Measurements from ENCODE around the gene PDGFRB.

DNA sequence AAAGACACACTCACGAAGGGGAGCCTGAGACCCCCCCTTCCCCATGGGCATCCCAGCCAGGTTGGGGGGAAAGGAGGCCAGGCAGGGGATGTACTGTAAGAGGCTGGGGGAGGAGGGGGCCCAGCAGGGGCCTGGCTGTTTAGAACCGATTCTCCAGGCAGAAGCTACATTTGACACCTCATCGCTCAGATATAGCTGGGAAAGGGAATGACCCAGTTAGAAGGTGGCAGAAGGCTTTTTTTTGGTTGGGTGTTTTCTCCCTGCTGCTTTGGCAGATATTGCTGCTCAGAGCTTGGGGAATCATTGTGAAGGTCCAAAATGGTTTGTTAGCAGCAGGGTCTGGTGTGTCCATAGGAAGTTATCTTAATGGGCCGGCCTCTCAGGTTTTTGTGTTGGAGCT, 16.9 kb upstream of the PDGFRB start:
- no peak for TF ChIP-seq ZNF76 (tag by site-specific recombination; IDR thresholded peaks at IDR 0.05; ENCODE audit: borderline replicate concordance, low read depth)
- TF ChIP-seq, protein P1, sequence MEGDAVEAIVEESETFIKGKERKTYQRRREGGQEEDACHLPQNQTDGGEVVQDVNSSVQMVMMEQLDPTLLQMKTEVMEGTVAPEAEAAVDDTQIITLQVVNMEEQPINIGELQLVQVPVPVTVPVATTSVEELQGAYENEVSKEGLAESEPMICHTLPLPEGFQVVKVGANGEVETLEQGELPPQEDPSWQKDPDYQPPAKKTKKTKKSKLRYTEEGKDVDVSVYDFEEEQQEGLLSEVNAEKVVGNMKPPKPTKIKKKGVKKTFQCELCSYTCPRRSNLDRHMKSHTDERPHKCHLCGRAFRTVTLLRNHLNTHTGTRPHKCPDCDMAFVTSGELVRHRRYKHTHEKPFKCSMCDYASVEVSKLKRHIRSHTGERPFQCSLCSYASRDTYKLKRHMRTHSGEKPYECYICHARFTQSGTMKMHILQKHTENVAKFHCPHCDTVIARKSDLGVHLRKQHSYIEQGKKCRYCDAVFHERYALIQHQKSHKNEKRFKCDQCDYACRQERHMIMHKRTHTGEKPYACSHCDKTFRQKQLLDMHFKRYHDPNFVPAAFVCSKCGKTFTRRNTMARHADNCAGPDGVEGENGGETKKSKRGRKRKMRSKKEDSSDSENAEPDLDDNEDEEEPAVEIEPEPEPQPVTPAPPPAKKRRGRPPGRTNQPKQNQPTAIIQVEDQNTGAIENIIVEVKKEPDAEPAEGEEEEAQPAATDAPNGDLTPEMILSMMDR (tag by site-specific recombination; IDR thresholded peaks at IDR 0.05): no peak
- TF ChIP-seq, protein P2, sequence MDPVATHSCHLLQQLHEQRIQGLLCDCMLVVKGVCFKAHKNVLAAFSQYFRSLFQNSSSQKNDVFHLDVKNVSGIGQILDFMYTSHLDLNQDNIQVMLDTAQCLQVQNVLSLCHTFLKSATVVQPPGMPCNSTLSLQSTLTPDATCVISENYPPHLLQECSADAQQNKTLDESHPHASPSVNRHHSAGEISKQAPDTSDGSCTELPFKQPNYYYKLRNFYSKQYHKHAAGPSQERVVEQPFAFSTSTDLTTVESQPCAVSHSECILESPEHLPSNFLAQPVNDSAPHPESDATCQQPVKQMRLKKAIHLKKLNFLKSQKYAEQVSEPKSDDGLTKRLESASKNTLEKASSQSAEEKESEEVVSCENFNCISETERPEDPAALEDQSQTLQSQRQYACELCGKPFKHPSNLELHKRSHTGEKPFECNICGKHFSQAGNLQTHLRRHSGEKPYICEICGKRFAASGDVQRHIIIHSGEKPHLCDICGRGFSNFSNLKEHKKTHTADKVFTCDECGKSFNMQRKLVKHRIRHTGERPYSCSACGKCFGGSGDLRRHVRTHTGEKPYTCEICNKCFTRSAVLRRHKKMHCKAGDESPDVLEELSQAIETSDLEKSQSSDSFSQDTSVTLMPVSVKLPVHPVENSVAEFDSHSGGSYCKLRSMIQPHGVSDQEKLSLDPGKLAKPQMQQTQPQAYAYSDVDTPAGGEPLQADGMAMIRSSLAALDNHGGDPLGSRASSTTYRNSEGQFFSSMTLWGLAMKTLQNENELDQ (tag by site-specific recombination; IDR thresholded peaks at IDR 0.05; ENCODE audit: low read depth): no peak
- no peak for TF ChIP-seq GLI4 (tag by site-specific recombination; IDR thresholded peaks at IDR 0.05)
- TF ChIP-seq SETDB1 (IDR thresholded peaks at IDR 0.05; ENCODE audit: insufficient read length, low read length): no peak
- no peak for TF ChIP-seq KLF16 (tag by site-specific recombination; IDR thresholded peaks at IDR 0.05)
- no peak for TF ChIP-seq ZNF223 (tag by site-specific recombination; IDR thresholded peaks at IDR 0.05)
- TF ChIP-seq ZNF24 (tag by site-specific recombination; IDR thresholded peaks at IDR 0.05): no peak
- no peak for TF ChIP-seq ZBTB21 (tag by site-specific recombination; IDR thresholded peaks at IDR 0.05)
- TF ChIP-seq ZBTB44 (tag by site-specific recombination; IDR thresholded peaks at IDR 0.05): no peak
- TF ChIP-seq, protein P3, sequence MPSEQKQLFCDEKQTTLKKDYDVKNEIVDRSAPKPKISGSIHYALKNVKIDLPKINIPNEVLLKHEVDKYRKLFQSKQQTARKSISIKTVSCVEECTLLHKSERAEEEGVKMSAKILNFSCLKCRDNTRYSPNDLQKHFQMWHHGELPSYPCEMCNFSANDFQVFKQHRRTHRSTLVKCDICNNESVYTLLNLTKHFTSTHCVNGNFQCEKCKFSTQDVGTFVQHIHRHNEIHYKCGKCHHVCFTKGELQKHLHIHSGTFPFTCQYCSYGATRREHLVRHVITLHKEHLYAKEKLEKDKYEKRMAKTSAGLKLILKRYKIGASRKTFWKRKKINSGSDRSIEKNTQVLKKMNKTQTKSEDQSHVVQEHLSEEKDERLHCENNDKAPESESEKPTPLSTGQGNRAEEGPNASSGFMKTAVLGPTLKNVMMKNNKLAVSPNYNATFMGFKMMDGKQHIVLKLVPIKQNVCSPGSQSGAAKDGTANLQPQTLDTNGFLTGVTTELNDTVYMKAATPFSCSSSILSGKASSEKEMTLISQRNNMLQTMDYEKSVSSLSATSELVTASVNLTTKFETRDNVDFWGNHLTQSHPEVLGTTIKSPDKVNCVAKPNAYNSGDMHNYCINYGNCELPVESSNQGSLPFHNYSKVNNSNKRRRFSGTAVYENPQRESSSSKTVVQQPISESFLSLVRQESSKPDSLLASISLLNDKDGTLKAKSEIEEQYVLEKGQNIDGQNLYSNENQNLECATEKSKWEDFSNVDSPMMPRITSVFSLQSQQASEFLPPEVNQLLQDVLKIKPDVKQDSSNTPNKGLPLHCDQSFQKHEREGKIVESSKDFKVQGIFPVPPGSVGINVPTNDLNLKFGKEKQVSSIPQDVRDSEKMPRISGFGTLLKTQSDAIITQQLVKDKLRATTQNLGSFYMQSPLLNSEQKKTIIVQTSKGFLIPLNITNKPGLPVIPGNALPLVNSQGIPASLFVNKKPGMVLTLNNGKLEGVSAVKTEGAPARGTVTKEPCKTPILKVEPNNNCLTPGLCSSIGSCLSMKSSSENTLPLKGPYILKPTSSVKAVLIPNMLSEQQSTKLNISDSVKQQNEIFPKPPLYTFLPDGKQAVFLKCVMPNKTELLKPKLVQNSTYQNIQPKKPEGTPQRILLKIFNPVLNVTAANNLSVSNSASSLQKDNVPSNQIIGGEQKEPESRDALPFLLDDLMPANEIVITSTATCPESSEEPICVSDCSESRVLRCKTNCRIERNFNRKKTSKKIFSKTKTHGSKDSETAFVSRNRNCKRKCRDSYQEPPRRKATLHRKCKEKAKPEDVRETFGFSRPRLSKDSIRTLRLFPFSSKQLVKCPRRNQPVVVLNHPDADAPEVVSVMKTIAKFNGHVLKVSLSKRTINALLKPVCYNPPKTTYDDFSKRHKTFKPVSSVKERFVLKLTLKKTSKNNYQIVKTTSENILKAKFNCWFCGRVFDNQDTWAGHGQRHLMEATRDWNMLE (tag by site-specific recombination; conservative IDR thresholded peaks at IDR 0.05; ENCODE audit: low read depth): no peak
- TF ChIP-seq, protein P4, sequence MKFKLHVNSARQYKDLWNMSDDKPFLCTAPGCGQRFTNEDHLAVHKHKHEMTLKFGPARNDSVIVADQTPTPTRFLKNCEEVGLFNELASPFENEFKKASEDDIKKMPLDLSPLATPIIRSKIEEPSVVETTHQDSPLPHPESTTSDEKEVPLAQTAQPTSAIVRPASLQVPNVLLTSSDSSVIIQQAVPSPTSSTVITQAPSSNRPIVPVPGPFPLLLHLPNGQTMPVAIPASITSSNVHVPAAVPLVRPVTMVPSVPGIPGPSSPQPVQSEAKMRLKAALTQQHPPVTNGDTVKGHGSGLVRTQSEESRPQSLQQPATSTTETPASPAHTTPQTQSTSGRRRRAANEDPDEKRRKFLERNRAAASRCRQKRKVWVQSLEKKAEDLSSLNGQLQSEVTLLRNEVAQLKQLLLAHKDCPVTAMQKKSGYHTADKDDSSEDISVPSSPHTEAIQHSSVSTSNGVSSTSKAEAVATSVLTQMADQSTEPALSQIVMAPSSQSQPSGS (tag by site-specific recombination; IDR thresholded peaks at IDR 0.05; ENCODE audit: low read depth): no peak
- no peak for TF ChIP-seq ZNF184 (tag by site-specific recombination; IDR thresholded peaks at IDR 0.05)
- no peak for TF ChIP-seq HOXA7 (CRISPR knock-in tag; IDR thresholded peaks at IDR 0.05; ENCODE audit: borderline replicate concordance)

Data from HEK293 (cell line).